Lung (tissue), 12 donors: ENCODE results near the gene FATE1. TPM values are rescaled to one million over a fixed set of nuclear protein-coding genes. Genes with fewer than 3 reads are reported as not detected.

Experiments used
- ATAC-seq: fragments of 200-7000 bp; cut with Tn5 transposase; one replicate; pipeline ENCODE4 v1.9.1; 2020; ENCODE audit warnings: moderate number of reproducible peaks; ENCODE audit not compliant: insufficient read depth, low FRiP score
- DNase-seq, 3 donors: peaks; one replicate each; pipeline ENCODE4 v3.0.0-alpha.2; 2013 to 2017
- H3K27ac ChIP-seq, 2 donors: one replicate each; pipeline ENCODE4 v1.5.1; 2013; ENCODE audit warnings: mild to moderate bottlenecking in 2 of 2, moderate library complexity in 2 of 2, control low read depth in 1 of 2, inconsistent platforms in 1 of 2, low read depth in 1 of 2, low read length in 1 of 2
- H3K27me3 ChIP-seq, 3 donors: one replicate each; pipeline ENCODE4 v1.5.1; 2013; ENCODE audit warnings: low read length in 2 of 3; ENCODE audit not compliant: control insufficient read depth in 3 of 3, insufficient read depth in 3 of 3
- H3K36me3 ChIP-seq, 4 donors: one replicate each; pipeline ENCODE4 v1.5.1; 2013; ENCODE audit warnings: low read length in 4 of 4, mild to moderate bottlenecking in 1 of 4, moderate library complexity in 1 of 4; ENCODE audit not compliant: control insufficient read depth in 4 of 4, insufficient read depth in 4 of 4
- H3K4me1 ChIP-seq, 5 donors: one replicate each; pipeline ENCODE4 v1.5.1; 2013; ENCODE audit warnings: low read length in 5 of 5, mild to moderate bottlenecking in 2 of 5, moderate library complexity in 1 of 5; ENCODE audit not compliant: control insufficient read depth in 5 of 5, insufficient read depth in 5 of 5
- H3K4me3 ChIP-seq: one replicate; pipeline ENCODE4 v1.5.1; 2013; ENCODE audit warnings: mild to moderate bottlenecking, control low read depth, moderate library complexity
- H3K9ac ChIP-seq, 2 donors: one replicate each; pipeline ENCODE4 v1.5.1; 2013; ENCODE audit warnings: low read length in 2 of 2, control low read depth in 1 of 2; ENCODE audit not compliant: insufficient read depth in 1 of 2
- H3K9me3 ChIP-seq, 4 donors: one replicate each; pipeline ENCODE4 v1.5.1; 2013; ENCODE audit warnings: low read length in 3 of 4, mild to moderate bottlenecking in 1 of 4, moderate library complexity in 1 of 4; ENCODE audit not compliant: control insufficient read depth in 4 of 4, insufficient read depth in 3 of 4
- CTCF ChIP-seq: IDR thresholded peaks from 2 replicates; pipeline ENCODE4 v1.5.1; 2012; ENCODE audit warnings: mild to moderate bottlenecking; ENCODE audit errors: control extremely low read depth, extremely low read depth
- WGBS, 2 donors: extraction: QIAGEN DNeasy Blood & Tissue Kit; methylation state at CpG; one replicate each; pipeline ENCODE4 v1.1.7; 2013; 5-methylcytosine and 5-hydroxymethylcytosine counted together
- polyA plus RNA-seq, 2 donors: library from polyadenylated mRNA; stranded (reverse); fragments of 200-250 nt; gene quantifications; one replicate each; pipeline ENCODE4 v1.2.1, GENCODE V29; 2013
- total RNA-seq, 2 donors: library from RNA; depleted of rRNA in 1 of 2; stranded (reverse); fragments of >200 nt in 1 of 2; gene quantifications; one replicate each; pipeline ENCODE4 v1.2.1, GENCODE V29; 2014 to 2021
- donor health status: control.
- donor health status: control.
- donor health status: Bipolar disorder and iron deficiency.
- donor health status: healthy.
- donor health status: DM: yes; HTN: yes; CAD: no.

The FATE1 gene
- total and polyA plus RNA-seq, 4 donors, result 0.05 to 1.0 (median 0.37) TPM; not detected in 1

- Histone ChIP-seq H3K9me3 (peaks cover 0 to 6% (median 0%) of the 10 kb centered on the region in 4 donors), H3K36me3 (no peaks in the 10 kb centered on the region), H3K4me3 (no peak overlapping the region), H3K9ac (no peak overlapping the region), H3K4me1 (peaks cover 0 to 2% (median 0%) of the 10 kb centered on the region in 5 donors), H3K27me3 (peaks cover 0 to 6% (median 6%) of the 10 kb centered on the region in 3 donors), H3K27ac (no peak overlapping the region)
- WGBS, 2 donors, result 86 to 93% methylated on average over 9 of the region's 9 CpGs
- no peak for ATAC-seq
- DNase-seq, result no peak
- TF ChIP-seq CTCF, result no peak
These were observed 16.1 kb upstream of the FATE1 start for GRCh38 chrX:151699746-151700145.

- TF ChIP-seq CTCF, result no peak
- no peak overlapping the region for H3K4me3 ChIP-seq
- no peak overlapping the region for H3K27ac ChIP-seq
- ATAC-seq (no peak), DNase-seq (no peak)
- H3K36me3 ChIP-seq, result no peaks in the 10 kb centered on the region
- 85 to 95% methylated on average over 13 to 16 of the region's 16 CpGs for WGBS, 2 donors
- peaks cover 0 to 6% (median 0%) of the 10 kb centered on the region in 4 donors for H3K9me3 ChIP-seq
- no peak overlapping the region for H3K9ac ChIP-seq
- peaks cover 0 to 2% (median 0%) of the 10 kb centered on the region in 5 donors for H3K4me1 ChIP-seq
- peaks cover 0 to 6% (median 0%) of the 10 kb centered on the region in 3 donors for H3K27me3 ChIP-seq
These were observed 15.3 kb upstream of the FATE1 start for GRCh38 chrX:151700581-151700980.

- no peaks in the 10 kb centered on the region for H3K36me3 ChIP-seq
- WGBS, 2 donors, result 95 to 96% methylated on average over 4 of the region's 4 CpGs
- H3K27me3 ChIP-seq, result peaks cover 0 to 4% (median 0%) of the 10 kb centered on the region in 3 donors
- no peak for ATAC-seq
- peaks cover 0 to 6% (median 0%) of the 10 kb centered on the region in 4 donors for H3K9me3 ChIP-seq
- DNase-seq, result no peak
- TF ChIP-seq CTCF, result no peak
- no peak overlapping the region for H3K27ac ChIP-seq
- no peak overlapping the region for H3K4me3 ChIP-seq
- no peak overlapping the region for H3K9ac ChIP-seq
- H3K4me1 ChIP-seq, result peaks cover 0 to 2% (median 0%) of the 10 kb centered on the region in 5 donors
These were observed 14.8 kb upstream of the FATE1 start for GRCh38 chrX:151701071-151701470.

- Histone ChIP-seq H3K36me3 (no peaks in the 10 kb centered on the region), H3K4me3 (no peak overlapping the region), H3K27me3 (no peaks in the 10 kb centered on the region), H3K9me3 (peaks cover 0 to 6% (median 0%) of the 10 kb centered on the region in 4 donors), H3K4me1 (peaks cover 0 to 2% (median 0%) of the 10 kb centered on the region in 5 donors), H3K9ac (no peak overlapping the region), H3K27ac (no peak overlapping the region)
- TF ChIP-seq CTCF, result no peak
- no peak for ATAC-seq
- no peak for DNase-seq
- WGBS, 2 donors, result 82 to 88% methylated on average over 7 of the region's 7 CpGs
These were observed 14.3 kb upstream of the FATE1 start for GRCh38 chrX:151701531-151701930.
